Karpas-422 (cell line): Measurements from ENCODE around the gene TRPV3. TPM values are rescaled to one million over a fixed set of nuclear protein-coding genes. Genes with fewer than 3 reads are reported as not detected.

Experiments used
- DNase-seq: peaks from one replicate; pipeline ENCODE4 v3.0.0-alpha.2; 2015
- H2AFZ ChIP-seq: fragments of 200-600 bp; sonication (generic); 2 replicates; pipeline ENCODE4 v1.6.1; 2014; ENCODE audit warnings: antibody characterized with exemption, low read length, mixed read lengths
- H3K27ac ChIP-seq: fragments of 200-600 bp; sonication (generic); 2 replicates; pipeline ENCODE4 v1.5.1; 2014; ENCODE audit warnings: mild to moderate bottlenecking, low read length, moderate library complexity
- H3K27me3 ChIP-seq: fragments of 200-600 bp; sonication (generic); 2 replicates; pipeline ENCODE4 v1.6.1; 2014; ENCODE audit warnings: low read length, mixed read lengths
- H3K36me3 ChIP-seq: fragments of 200-600 bp; sonication (generic); 2 replicates; pipeline ENCODE4 v1.6.1; 2014; ENCODE audit warnings: low read length, mixed read lengths; ENCODE audit not compliant: insufficient read depth
- H3K4me1 ChIP-seq: fragments of 200-600 bp; sonication (generic); 2 replicates; pipeline ENCODE4 v1.6.1; 2014; ENCODE audit warnings: mild to moderate bottlenecking, low read length, mixed read lengths
- H3K4me2 ChIP-seq: fragments of 200-600 bp; sonication (generic); 2 replicates; pipeline ENCODE4 v1.6.1; 2014; ENCODE audit warnings: low read length, low read depth, mild to moderate bottlenecking; ENCODE audit not compliant: poor library complexity, severe bottlenecking
- H3K4me3 ChIP-seq: fragments of 200-600 bp; sonication (generic); 2 replicates; pipeline ENCODE4 v1.5.1; 2014; ENCODE audit warnings: mild to moderate bottlenecking, antibody characterized with exemption, low read length, mixed read lengths
- H3K79me2 ChIP-seq: fragments of 200-600 bp; sonication (generic); 2 replicates; pipeline ENCODE4 v1.6.1; 2014; ENCODE audit warnings: mild to moderate bottlenecking, low read length, mixed read lengths
- H3K9ac ChIP-seq: fragments of 200-600 bp; sonication (generic); 2 replicates; pipeline ENCODE4 v1.6.0; 2014; ENCODE audit warnings: low read length
- H3K9me2 ChIP-seq: fragments of 200-600 bp; sonication (generic), shearing (Covaris generic); replicated peaks from 2 replicates; pipeline ENCODE4 v1.6.0; 2014; ENCODE audit warnings: mild to moderate bottlenecking, low read length, moderate library complexity; ENCODE audit not compliant: insufficient read depth
- H3K9me3 ChIP-seq: fragments of 300-700, 200-600 bp; sonication (generic); 2 replicates; pipeline ENCODE4 v1.6.1; 2014; ENCODE audit warnings: low read length, mixed read lengths
- H4K20me1 ChIP-seq: fragments of 200-600 bp; sonication (generic); 2 replicates; pipeline ENCODE4 v1.6.1; 2014; ENCODE audit warnings: mild to moderate bottlenecking, antibody characterized with exemption, low read length, low read depth; ENCODE audit not compliant: insufficient read depth
- total RNA-seq: library from RNA; depleted of rRNA; stranded (reverse); fragments of >200 nt; shearing (Covaris generic); gene quantifications from 2 replicates; pipeline ENCODE4 v1.2.3, GENCODE V29; 2014; ENCODE audit warnings: low replicate concordance

Gene TRPV3
- total RNA-seq, 1 experiment from 2014 or later: 1.4 TPM

DNA sequence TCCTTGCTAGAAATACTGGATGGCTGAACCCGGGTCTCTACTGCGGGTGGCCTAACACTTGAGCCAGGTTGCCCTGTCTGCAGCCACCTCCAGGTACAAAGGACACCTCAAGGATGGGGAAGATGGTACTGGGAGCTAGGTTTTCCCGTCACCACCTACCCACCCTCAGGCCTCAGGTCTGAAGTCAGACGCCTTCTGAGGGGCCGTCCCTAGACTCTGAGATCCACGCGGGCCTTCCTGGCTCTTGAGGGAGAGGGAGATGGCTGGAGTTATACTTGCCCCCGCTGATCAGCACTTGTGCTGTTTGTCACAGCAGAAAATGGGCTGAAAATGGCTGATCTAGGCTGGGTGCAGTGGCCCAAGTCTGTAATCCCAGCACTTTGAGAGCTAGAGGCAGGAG is 10.6 kb downstream of the TRPV3 start:
- no peaks in the 10 kb centered on the region for H3K9me3 ChIP-seq

GRCh38 chr17:3546521-3546920 is 11.1 kb downstream of the TRPV3 start:
- Histone ChIP-seq H3K27ac (no peak overlapping the region), H3K36me3 (no peaks in the 10 kb centered on the region), H3K4me2 (no peak overlapping the region), H3K9ac (no peak overlapping the region), H3K9me3 (no peaks in the 10 kb centered on the region), H3K9me2 (no peaks in the 10 kb centered on the region), H3K79me2 (no peaks in the 10 kb centered on the region), H3K4me1 (no peaks in the 10 kb centered on the region), H3K27me3 (no peaks in the 10 kb centered on the region), H3K4me3 (no peak overlapping the region), H2AFZ (no peak overlapping the region), H4K20me1 (no peaks in the 10 kb centered on the region)
- DNase-seq: no peak

More for the DNA sequence above, 10.6 kb downstream of the TRPV3 start:
- Histone ChIP-seq H2AFZ (no peak overlapping the region), H3K4me3 (no peak overlapping the region), H3K4me2 (no peak overlapping the region), H3K9me2 (no peaks in the 10 kb centered on the region), H3K27ac (no peak overlapping the region), H3K79me2 (no peaks in the 10 kb centered on the region), H3K4me1 (no peaks in the 10 kb centered on the region), H4K20me1 (no peaks in the 10 kb centered on the region), H3K27me3 (no peaks in the 10 kb centered on the region), H3K9ac (no peak overlapping the region), H3K36me3 (no peaks in the 10 kb centered on the region)
- no peak for DNase-seq

DNA sequence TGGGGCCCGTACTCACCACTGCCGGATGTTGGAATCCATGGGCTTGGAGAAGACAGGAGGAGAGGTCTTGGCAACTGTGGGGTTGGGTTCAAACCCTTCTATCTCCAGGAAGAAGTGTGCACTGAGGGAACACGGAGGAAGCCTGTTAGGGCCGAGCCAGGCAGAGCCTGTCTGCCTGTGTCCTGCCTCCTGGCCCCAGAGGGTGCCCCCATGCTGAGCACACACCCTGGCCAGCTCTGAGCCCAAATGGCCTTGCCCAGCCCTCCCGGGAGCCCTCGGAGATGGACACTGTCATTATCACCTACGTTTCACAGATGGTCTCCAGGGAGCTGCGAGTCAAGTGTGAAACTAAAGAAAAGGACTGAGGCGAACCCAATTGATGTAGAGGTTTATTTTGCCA is 12.5 kb downstream of the TRPV3 start:
- DNase-seq: no peak
- H3K9me3 ChIP-seq: no peaks in the 10 kb centered on the region
- no peak overlapping the region for H3K27ac ChIP-seq
- H3K9ac ChIP-seq: no peak overlapping the region
- H3K4me2 ChIP-seq: no peak overlapping the region
- H3K4me3 ChIP-seq: no peak overlapping the region
- no peaks in the 10 kb centered on the region for H4K20me1 ChIP-seq
- no peaks in the 10 kb centered on the region for H3K4me1 ChIP-seq
- no peaks in the 10 kb centered on the region for H3K79me2 ChIP-seq
- H3K9me2 ChIP-seq: no peaks in the 10 kb centered on the region
- H3K36me3 ChIP-seq: no peaks in the 10 kb centered on the region
- H3K27me3 ChIP-seq: no peaks in the 10 kb centered on the region
- no peak overlapping the region for H2AFZ ChIP-seq

DNA sequence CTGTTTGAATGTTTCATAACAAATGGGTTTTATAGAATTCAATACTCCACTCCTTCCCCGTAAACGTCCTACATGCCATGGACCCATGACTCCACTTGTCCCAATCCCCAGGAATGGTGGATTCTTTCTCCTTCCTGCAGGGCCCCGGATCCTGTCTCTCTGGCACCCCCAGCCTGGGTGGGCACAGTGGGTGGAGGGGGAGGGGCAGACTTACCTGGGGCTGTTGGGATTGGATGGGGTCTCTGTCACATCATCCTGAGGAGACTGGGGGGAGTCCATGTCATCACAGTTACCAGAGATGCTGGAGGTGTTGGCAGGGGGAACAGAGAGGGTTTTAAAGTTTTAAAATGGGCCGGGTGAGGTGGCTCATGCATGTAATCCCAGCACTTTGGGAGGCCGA is 13.2 kb downstream of the TRPV3 start:
- DNase-seq: no peak
- Histone ChIP-seq H3K36me3 (no peaks in the 10 kb centered on the region), H3K9ac (no peak overlapping the region), H3K4me1 (no peaks in the 10 kb centered on the region), H3K27ac (no peak overlapping the region), H4K20me1 (no peaks in the 10 kb centered on the region), H3K4me3 (no peak overlapping the region), H3K9me2 (no peaks in the 10 kb centered on the region), H3K27me3 (no peaks in the 10 kb centered on the region), H3K9me3 (no peaks in the 10 kb centered on the region), H3K4me2 (no peak overlapping the region), H2AFZ (no peak overlapping the region), H3K79me2 (no peaks in the 10 kb centered on the region)

GRCh38 chr17:3543453-3543852 is 14.2 kb downstream of the TRPV3 start:
- no peak for DNase-seq
- Histone ChIP-seq H3K27ac (no peak overlapping the region), H3K4me3 (no peak overlapping the region), H3K9ac (no peak overlapping the region), H4K20me1 (no peaks in the 10 kb centered on the region), H3K27me3 (no peaks in the 10 kb centered on the region), H2AFZ (no peak overlapping the region), H3K4me2 (no peak overlapping the region), H3K36me3 (no peaks in the 10 kb centered on the region), H3K9me3 (no peaks in the 10 kb centered on the region), H3K9me2 (no peaks in the 10 kb centered on the region), H3K79me2 (no peaks in the 10 kb centered on the region), H3K4me1 (no peaks in the 10 kb centered on the region)

DNA sequence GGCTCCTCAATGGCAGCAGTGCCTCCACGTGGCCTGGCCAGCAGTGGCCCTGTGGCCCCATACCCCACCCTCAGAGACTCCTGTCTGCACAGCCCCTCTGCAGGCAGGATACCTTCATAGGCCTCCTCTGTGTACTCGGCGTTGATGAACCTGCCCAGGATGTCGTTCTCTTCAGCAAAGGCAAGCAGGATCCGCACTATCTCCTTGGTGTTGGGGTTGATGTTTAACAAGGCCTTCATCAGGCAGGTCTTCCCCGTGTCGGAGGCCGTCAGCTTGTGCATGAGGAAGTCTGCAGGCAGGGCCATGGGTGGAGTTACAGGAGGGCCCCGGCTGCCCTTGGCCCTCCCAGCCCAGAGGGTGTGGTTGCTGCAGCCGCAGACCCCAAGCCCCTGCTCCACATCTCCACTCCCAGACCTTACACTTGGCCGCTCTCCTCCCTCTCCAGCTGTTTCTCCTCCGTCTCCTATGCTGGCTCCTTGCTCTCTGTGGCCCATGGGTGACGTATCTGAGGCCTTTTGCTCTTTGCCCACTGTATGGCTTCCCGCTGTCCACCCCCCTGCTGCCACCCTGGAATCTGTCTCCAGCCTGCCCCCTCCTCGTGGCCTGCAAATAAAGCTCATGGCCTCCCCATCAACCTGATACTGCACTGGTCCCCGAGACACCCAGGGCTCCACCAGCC is 15.1 kb downstream of the TRPV3 start:
- H3K4me2 ChIP-seq: no peak overlapping the region
- H3K79me2 ChIP-seq: no peaks in the 10 kb centered on the region
- DNase-seq: no peak
- H3K9me2 ChIP-seq: no peaks in the 10 kb centered on the region
- no peak overlapping the region for H3K9ac ChIP-seq
- no peaks in the 10 kb centered on the region for H3K4me1 ChIP-seq
- H3K4me3 ChIP-seq: no peak overlapping the region
- no peak overlapping the region for H2AFZ ChIP-seq
- no peaks in the 10 kb centered on the region for H3K27me3 ChIP-seq
- no peak overlapping the region for H3K27ac ChIP-seq
- H3K9me3 ChIP-seq: no peaks in the 10 kb centered on the region
- no peaks in the 10 kb centered on the region for H3K36me3 ChIP-seq
- no peaks in the 10 kb centered on the region for H4K20me1 ChIP-seq

DNA sequence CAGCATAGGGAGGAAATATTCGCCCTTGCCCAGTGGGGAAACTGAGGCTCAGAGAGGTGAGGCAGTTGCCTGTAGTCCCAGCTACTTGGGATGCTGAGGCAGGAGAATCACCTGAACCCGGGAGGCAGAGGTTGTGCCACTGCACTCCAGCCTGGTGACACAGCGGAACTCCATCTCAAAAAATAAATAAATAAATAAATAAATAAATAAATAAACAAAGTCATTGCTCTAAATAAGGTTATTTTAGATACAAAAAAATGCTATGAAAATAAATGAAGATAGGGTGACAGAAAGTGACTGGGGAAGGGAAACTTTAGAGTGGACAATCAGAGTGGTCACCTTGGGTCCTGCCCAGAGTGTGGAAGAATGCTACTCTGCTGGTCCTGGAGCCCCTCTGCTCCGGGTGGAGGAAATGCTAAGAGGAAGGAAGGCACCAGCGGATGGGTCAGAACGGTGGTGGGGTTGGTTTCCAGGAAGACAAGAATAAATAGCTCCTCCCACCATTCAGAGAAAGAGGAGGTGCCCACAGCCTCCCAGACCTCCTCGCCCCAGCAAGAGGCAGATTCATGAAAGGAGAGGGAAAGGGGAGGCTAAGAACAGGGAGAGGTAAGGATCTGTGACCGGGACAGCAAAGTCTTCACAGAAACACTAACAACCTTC is 17.6 kb downstream of the TRPV3 start:
- no peaks in the 10 kb centered on the region for H3K27me3 ChIP-seq
- H3K27ac ChIP-seq: no peak overlapping the region
- no peaks in the 10 kb centered on the region for H3K9me3 ChIP-seq
- H4K20me1 ChIP-seq: no peaks in the 10 kb centered on the region
- no peak overlapping the region for H3K4me3 ChIP-seq
- H3K4me2 ChIP-seq: no peak overlapping the region
- H3K9me2 ChIP-seq: no peaks in the 10 kb centered on the region
- H3K79me2 ChIP-seq: no peaks in the 10 kb centered on the region
- no peak overlapping the region for H3K9ac ChIP-seq
- H3K36me3 ChIP-seq: no peaks in the 10 kb centered on the region
- DNase-seq: no peak
- H3K4me1 ChIP-seq: peaks cover 6% of the 10 kb centered on the region
- H2AFZ ChIP-seq: no peak overlapping the region

- Histone ChIP-seq H3K4me1 (peaks cover 9% of the 10 kb centered on the region), H3K4me2 (no peak overlapping the region), H3K9ac (no peak overlapping the region), H3K27me3 (no peaks in the 10 kb centered on the region), H3K4me3 (no peak overlapping the region), H3K9me3 (no peaks in the 10 kb centered on the region), H3K27ac (no peak overlapping the region), H3K9me2 (no peaks in the 10 kb centered on the region), H3K79me2 (no peaks in the 10 kb centered on the region), H3K36me3 (no peaks in the 10 kb centered on the region), H4K20me1 (no peaks in the 10 kb centered on the region), H2AFZ (no peak overlapping the region)
- DNase-seq: no peak
These were observed 20.9 kb downstream of the TRPV3 start for GRCh38 chr17:3536716-3537115.
